Thoracic aorta (tissue), 2 donors: Measurements from ENCODE around the gene CA5A. TPM values are rescaled to one million over a fixed set of nuclear protein-coding genes. Genes with fewer than 3 reads are reported as not detected.

Experiments used
- ATAC-seq: fragments of 150-250 bp; one replicate; pipeline ENCODE4 v1.8.0; 2017; ENCODE audit warnings: low read depth; ENCODE audit not compliant: insufficient number of reproducible peaks, low FRiP score
- DNase-seq: peaks from one replicate; pipeline ENCODE4 v3.0.0-alpha.2; 2020; ENCODE audit warnings: low spot score
- H3K27ac ChIP-seq, 2 donors: fragments of 200-600 bp; sonication (generic); 1 replicate in 1 of 2; 2 replicates in 1 of 2; pipeline ENCODE4 v1.5.1; 2016; ENCODE audit warnings: mild to moderate bottlenecking in 2 of 2, moderate library complexity in 2 of 2
- H3K27me3 ChIP-seq: fragments of 200-600 bp; sonication (generic); replicated peaks from 2 replicates; pipeline ENCODE4 v1.6.0; 2016; ENCODE audit warnings: mild to moderate bottlenecking; ENCODE audit not compliant: insufficient read depth
- H3K36me3 ChIP-seq: fragments of 200-600 bp; sonication (generic); one replicate; pipeline ENCODE4 v1.5.1; 2016
- H3K4me1 ChIP-seq, 2 donors: fragments of 200-600 bp; sonication (generic); 1 replicate in 1 of 2; 2 replicates in 1 of 2; pipeline versions ENCODE4 v1.5.1 to v1.6.0; 2016; ENCODE audit warnings: low read depth in 2 of 2, mild to moderate bottlenecking in 1 of 2; ENCODE audit not compliant: control insufficient read depth in 1 of 2
- H3K4me3 ChIP-seq: fragments of 200-600 bp; sonication (generic); 2 replicates; pipeline ENCODE4 v1.5.1; 2016; ENCODE audit warnings: mild to moderate bottlenecking
- H3K9me3 ChIP-seq: fragments of 200-600 bp; sonication (generic); 2 replicates; pipeline ENCODE4 v1.5.1; 2016
- CTCF ChIP-seq: fragments of 200-600 bp; sonication (generic); IDR thresholded peaks from one replicate; pipeline ENCODE4 v1.5.1; 2019; ENCODE audit warnings: antibody characterized with exemption
- total RNA-seq, 2 donors: library from RNA; depleted of rRNA; stranded (reverse); fragments of >200 nt; gene quantifications; one replicate each; pipeline versions ENCODE4 v1.1.0 to v1.2.3, GENCODE V29; 2016

Gene CA5A
- total RNA-seq, 2 donors from 2014 or later, result not detected

GRCh38 chr16:87931504-87931903, 4.8 kb downstream of the CA5A start:
- ATAC-seq (no peak), DNase-seq (no peak)
- Histone ChIP-seq H3K4me3 (no peak overlapping the region), H3K36me3 (no peaks in the 10 kb centered on the region), H3K9me3 (no peaks in the 10 kb centered on the region), H3K27ac (no peak overlapping the region), H3K27me3 (no peaks in the 10 kb centered on the region), H3K4me1 (no peaks in the 10 kb centered on the region)
- no peak for TF ChIP-seq CTCF

GRCh38 chr16:87930456-87930855, 5.9 kb downstream of the CA5A start:
- H3K27ac ChIP-seq, result no peak overlapping the region
- no peaks in the 10 kb centered on the region for H3K9me3 ChIP-seq
- H3K4me1 ChIP-seq, result no peaks in the 10 kb centered on the region
- no peaks in the 10 kb centered on the region for H3K36me3 ChIP-seq
- ATAC-seq (no peak), DNase-seq (no peak)
- no peak for TF ChIP-seq CTCF
- H3K27me3 ChIP-seq, result no peaks in the 10 kb centered on the region
- no peak overlapping the region for H3K4me3 ChIP-seq

- H3K4me1 ChIP-seq, result no peaks in the 10 kb centered on the region
- no peaks in the 10 kb centered on the region for H3K36me3 ChIP-seq
- no peaks in the 10 kb centered on the region for H3K27me3 ChIP-seq
- no peak overlapping the region for H3K27ac ChIP-seq
- no peak overlapping the region for H3K4me3 ChIP-seq
- H3K9me3 ChIP-seq, result no peaks in the 10 kb centered on the region
- no peak for TF ChIP-seq CTCF
- ATAC-seq (no peak), DNase-seq (no peak)
These were observed 6.3 kb downstream of the CA5A start for GRCh38 chr16:87929986-87930385.

GRCh38 chr16:87927195-87927562, 9.2 kb downstream of the CA5A start:
- no peaks in the 10 kb centered on the region for H3K27me3 ChIP-seq
- no peaks in the 10 kb centered on the region for H3K9me3 ChIP-seq
- H3K27ac ChIP-seq, result no peak overlapping the region
- DNase-seq (no peak), ATAC-seq (no peak)
- no peaks in the 10 kb centered on the region for H3K36me3 ChIP-seq
- H3K4me1 ChIP-seq, result peaks cover 3 to 26% of the 10 kb centered on the region in 2 donors
- H3K4me3 ChIP-seq, result no peak overlapping the region
- no peak for TF ChIP-seq CTCF

GRCh38 chr16:87926246-87927194, 9.8 kb downstream of the CA5A start:
- no peak for TF ChIP-seq CTCF
- ATAC-seq, result no peak
- Histone ChIP-seq H3K4me3 (no peak overlapping the region), H3K27ac (no peak overlapping the region), H3K36me3 (no peaks in the 10 kb centered on the region), H3K27me3 (no peaks in the 10 kb centered on the region), H3K4me1 (peaks cover 4 to 30% of the 10 kb centered on the region in 2 donors), H3K9me3 (no peaks in the 10 kb centered on the region)
- DNase-seq, result no peak
